Erythroblast (primary cell): Measurements from ENCODE around the gene SLC17A1.

Experiments
- DNase-seq, 2 experiments: peaks; one replicate each; lab custom pipeline; 2025; lab: John Stamatoyannopoulos, UW
- GATA1 ChIP-seq: IDR thresholded peaks from 2 replicates; pipeline ENCODE4 v1.6.1; 2011; ENCODE audit warnings: low read depth, mild to moderate bottlenecking, control low read depth, low read length, moderate library complexity
- POLR2A ChIP-seq: IDR thresholded peaks from 2 replicates; pipeline ENCODE4 v1.6.1; 2011; ENCODE audit warnings: mild to moderate bottlenecking, low read length

SLC17A1 gene

DNA sequence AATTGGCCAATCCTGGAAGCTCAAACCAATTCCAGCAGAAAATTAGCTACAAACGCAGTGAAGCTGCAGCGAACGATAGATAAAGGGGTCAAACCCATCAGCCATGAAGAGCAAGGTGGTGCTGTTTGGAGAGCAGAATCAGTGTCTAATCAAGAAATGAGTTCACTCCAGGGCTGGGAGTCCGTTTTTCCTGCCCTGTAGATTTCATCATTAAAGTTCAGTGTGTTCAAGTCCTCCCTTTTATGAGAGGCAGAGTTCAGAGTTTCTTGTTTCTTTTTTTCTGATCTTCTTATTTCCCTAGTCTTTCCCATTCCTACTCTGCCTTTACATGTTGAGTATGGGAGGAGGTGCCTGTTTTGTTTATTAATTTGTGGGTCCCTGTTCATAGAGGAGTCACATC is 30.4 kb downstream of the SLC17A1 start:
- DNase-seq = no peak
- TF ChIP-seq POLR2A (no peak), GATA1 (no peak)

DNA sequence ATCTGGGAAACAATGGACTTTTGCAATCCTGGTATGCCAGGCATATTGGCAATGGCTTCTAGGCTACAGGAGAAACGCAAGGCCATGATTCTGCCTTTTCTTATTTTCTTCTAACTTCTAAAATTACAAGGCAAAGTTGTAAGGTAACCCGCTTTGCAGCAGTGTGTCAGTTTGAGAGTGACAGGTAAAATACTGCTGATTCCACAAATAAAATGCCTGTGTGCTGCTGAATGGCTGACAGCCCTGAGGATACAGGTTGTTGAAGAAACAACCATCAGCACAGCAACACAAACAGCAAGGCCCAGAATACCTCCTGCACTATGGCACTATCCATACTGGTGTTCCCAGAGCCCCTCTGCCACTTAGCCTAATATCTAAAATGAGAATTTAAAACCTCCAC is 37.1 kb downstream of the SLC17A1 start:
- TF ChIP-seq GATA1 = no peak
- no peak for TF ChIP-seq POLR2A
- DNase-seq = no peak

DNA sequence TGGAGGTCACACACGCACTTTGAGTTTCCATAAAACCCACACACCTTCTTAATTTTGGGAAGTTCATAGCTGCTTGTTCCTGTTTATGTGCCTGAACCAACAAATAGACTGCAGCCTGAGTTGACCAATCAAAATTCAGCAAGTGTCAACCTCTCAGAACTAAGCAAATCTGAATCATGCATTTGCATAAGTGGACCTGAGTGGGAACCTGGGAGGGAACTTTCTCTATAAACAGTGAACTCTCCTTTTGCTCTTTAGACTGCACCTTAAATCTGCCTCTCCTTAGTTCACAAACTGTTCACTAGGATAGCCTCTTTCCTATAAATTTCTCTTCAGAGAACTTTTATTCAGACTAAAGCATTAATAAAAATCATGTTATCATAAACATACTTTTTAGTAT is 37.9 kb downstream of the SLC17A1 start:
- TF ChIP-seq GATA1 (no peak), POLR2A (no peak)
- DNase-seq = no peak

DNA sequence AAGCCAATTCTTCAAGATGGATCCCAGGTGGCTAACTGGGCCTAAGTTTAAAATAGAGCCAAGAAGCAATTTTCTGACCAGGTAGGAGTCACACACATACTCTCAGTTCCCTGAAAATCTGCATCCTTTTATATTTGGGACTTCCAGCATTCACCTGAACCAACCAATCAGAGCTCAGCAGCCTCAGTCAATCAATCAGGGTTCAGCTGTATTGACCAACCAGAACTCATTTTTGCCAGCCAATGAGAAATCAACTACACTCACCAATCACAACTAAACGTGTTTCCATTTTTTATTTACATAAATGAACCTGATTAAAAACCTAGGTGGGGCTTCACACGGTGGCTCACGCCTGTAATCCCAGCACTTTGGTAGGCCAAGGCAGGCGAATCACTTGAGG is 39.8 kb downstream of the SLC17A1 start:
- no peak for TF ChIP-seq POLR2A
- TF ChIP-seq GATA1 = no peak
- DNase-seq = no peak

DNA sequence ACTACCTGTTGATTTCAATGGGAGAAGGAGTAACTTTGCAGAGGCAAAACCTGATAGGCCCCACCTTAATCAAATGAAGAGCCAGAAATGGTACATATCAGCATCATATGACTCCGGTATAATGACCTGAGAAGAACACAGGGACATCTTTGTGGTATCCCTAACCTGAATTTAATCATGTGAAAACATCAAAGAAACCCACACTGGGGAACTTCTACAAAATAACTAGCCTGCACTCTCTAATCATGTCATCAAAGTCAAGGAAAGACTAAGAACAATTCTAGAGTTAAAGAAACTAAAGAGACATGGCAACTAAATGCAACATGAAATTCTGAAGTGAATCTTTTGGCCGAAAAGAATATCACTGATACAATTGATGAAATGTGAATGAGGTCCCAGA is 42.4 kb downstream of the SLC17A1 start:
- no peak for TF ChIP-seq GATA1

DNA sequence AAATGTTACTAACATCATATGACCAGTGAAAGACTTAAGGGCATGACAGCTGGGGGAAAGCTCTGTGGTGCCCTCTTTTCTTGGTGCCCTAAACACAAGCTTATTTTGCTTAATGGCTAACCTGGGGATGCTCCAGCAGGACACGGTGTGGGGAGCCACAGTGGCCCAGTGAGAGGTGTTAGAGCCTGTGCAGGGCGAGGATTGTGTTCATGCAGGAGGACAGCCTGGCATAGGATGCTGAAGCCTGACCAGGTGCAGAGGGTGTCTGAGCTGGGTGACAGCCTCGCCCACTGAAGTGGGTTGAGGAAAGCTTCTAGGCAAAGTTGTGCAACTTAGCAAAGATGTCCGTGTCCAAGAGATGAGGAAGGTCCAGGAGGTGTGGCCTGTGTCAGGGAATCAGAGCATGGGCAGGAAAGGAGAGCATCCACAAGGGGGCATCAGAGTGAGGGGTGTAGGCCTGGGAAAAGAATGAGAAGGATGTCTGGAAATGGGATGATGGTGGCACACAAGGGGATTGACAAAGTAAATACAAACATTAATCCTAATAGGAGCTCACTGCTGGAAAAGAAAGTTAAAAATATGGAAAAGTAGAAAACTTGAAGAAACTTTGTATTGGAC is 43.4 kb downstream of the SLC17A1 start:
- no peak for TF ChIP-seq GATA1
- TF ChIP-seq POLR2A = no peak
- peak; percentile 47 to 70 for DNase-seq

More for the DNA sequence above, 42.4 kb downstream of the SLC17A1 start:
- DNase-seq = no peak

DNA sequence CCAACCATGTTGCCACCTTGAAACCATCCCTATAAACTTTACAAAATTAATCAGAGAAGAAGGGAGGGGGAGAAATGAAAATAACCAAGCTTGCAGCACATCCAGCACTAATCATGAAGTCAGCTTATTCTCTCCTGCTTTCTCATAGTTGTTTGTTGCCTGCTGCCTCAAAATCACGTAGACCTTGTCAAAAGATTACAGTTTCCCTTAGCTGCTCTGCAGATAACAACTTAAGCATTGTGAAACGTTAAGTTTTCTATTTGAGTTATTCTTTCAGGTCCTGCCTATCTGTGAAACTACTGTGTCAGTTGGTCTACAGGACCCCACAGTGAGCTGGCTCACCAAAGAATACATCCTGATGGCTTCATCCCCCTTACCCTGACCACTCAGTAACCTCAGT is 44.4 kb downstream of the SLC17A1 start:
- DNase-seq = no peak
- no peak for TF ChIP-seq POLR2A
- TF ChIP-seq GATA1 = no peak

DNA sequence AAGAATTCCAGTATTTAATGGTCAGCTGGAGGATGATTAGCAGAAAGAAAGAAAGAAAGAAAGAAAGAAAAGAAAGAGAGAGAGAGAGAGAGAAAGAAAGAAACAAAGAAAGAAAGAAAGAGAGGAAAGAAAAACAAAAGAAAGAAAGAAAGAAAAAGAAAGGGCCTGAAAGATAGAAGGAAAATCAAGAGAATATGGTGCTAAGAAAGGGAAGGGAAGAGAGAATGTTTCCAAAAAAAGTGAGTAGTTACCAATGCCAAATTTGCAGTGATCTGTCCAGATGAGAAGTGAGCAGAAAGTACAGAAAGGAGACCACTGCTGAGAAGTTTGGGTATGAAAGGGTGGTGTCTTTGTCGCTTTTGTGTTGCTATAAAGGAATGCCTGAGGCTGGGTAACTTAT is 50.7 kb downstream of the SLC17A1 start:
- TF ChIP-seq POLR2A = no peak
- no peak for TF ChIP-seq GATA1
- DNase-seq = no peak

DNA sequence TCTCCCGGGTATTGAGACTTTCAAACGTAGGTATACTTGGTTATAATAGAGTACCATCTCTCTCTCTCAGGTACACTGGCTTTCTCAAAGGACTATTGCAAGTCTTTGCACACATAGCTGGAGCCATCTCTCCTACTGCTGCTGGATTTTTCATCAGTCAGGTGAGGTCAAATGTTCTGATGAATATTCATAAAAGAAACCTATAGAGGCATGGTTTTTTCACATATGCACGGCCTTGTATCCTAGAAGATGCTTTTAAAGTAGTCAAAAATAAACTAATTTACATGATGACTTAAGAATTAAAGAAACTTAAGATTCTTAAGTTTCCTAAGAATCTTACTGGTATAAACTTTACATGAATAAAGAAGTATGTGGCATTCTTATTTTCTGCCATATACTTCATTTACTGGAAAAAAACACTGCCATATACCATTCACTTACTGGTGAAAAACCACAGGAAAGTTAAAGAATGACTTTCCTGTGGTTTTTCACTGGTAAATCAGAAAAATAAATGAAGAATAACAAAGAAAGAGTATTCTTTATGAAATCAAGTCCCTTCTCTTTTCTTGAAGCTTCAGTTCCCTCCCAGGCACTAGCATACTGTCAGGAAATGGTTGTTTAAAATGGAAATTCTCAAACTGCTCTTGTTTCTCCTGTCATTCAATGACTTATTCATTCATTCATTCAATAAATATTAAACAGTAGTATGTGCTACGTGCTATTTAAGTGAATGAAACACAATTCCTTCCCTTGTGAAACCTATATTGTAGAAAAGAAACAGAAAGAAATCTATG is 53.8 kb downstream of the SLC17A1 start:
- TF ChIP-seq GATA1 (no peak), POLR2A (no peak)
- no peak for DNase-seq

DNA sequence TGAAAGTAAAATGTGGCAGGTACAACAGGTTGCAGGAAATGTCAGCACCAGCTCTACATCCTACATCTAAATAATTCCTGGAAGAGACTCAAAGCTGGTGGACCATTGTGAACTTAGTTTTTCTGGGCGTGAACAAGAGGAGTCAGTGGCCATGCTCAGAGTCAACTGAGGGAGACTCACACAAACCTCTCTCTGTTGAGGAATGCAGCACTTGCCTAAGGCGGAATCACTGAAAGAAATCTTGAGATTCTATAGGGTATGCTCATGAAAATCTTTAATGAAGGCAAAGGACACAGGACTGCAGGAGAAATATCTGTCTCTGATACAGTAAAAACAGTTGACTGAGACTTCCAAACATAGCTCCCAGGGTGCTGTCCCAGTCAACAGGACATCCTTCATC is 54.8 kb downstream of the SLC17A1 start:
- DNase-seq = no peak
- no peak for TF ChIP-seq POLR2A
- TF ChIP-seq GATA1 = no peak

DNA sequence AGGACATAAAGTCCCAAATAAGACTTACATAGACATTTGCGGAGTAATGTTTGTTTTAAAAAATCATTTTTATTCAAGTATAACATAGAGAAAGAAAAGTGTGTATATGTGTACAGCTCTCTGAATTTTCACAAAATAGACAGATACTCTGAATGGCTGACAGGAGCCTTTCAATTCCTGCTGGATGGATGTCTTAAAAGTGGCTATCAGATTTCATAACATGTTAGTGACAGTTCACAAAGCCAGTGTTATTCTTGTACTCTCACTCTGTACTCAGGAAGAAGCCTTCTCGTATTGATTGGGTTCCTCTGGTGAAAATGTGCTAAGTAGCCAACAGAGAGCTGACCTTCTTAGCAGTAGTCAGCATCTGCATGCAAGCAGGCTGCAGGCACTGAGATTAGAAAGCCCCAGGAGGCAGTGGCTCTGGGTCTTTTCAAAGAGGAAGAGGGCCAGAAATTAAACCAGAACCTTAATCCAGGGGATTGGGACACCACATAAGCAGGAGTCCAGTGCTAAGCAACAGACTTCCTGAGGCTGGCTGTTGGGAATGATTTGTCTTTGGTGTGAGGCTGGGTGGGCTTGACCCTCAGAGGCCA is 57.6 kb downstream of the SLC17A1 start:
- no peak for DNase-seq
- no peak for TF ChIP-seq GATA1
- no peak for TF ChIP-seq POLR2A

DNA sequence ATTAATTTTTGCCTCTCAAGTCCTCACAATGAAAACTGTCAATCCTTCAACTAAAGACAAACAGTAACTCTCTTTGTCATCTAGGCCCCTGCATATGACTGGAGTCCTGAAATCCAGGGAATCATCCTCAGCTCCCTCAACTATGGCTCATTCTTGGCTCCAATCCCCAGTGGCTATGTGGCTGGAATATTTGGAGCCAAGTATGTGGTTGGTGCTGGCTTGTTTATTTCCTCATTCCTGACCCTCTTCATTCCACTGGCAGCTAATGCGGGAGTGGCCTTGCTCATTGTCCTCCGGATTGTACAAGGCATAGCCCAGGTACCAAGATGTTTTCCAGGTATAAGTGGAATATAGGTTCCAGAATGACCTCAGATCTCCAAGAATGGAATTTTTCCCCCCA is 61.9 kb downstream of the SLC17A1 start:
- no peak for DNase-seq
- TF ChIP-seq POLR2A = no peak
- TF ChIP-seq GATA1 = no peak

DNA sequence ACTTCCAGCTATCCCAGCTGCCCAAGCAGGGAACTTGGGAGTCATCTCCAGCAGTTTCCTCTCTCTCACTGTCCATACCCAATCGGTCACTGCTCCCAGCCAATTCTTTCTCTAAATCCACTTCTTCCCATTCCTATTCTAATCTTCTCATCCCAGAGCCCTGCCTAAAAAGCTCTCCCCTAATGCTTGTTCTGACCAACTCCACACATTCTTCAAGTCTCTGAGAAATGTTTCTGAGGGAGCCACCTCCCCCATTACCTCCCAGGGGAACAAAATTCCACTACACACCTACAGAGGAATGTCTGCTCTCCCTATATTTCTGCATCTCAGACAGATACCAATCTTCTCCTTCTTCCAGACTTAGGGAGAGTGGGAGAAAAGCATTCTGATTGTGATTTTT is 63.3 kb downstream of the SLC17A1 start:
- no peak for DNase-seq
- no peak for TF ChIP-seq POLR2A
- TF ChIP-seq GATA1 = no peak

DNA sequence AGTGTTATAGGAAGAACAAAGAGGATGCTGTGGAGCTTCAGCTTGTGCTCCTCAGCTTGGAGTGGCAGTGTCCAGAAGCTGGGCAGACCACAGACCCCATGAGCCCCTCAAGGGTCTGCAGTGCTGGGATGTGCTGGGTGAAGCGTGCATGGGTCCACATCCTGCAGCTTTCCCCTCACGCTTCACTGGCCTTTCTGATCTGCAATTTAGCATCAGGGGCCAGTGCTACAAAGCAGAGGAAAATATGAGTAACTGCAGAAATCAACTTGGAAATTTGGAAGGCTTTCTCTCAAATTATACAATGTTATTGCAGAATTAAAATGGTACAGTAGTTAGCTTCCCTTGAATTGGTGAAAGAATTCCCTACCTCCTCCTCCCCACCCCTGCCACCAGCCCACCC is 67.2 kb downstream of the SLC17A1 start:
- TF ChIP-seq GATA1 (no peak), POLR2A (no peak)
- no peak for DNase-seq
